NCI-H446 (cell line): ENCODE results near the gene CABLES2.

Source experiments
- DNase-seq, 2 experiments: peaks; one replicate each; lab custom pipeline; 2025; lab: John Stamatoyannopoulos, UW

Gene CABLES2

DNA sequence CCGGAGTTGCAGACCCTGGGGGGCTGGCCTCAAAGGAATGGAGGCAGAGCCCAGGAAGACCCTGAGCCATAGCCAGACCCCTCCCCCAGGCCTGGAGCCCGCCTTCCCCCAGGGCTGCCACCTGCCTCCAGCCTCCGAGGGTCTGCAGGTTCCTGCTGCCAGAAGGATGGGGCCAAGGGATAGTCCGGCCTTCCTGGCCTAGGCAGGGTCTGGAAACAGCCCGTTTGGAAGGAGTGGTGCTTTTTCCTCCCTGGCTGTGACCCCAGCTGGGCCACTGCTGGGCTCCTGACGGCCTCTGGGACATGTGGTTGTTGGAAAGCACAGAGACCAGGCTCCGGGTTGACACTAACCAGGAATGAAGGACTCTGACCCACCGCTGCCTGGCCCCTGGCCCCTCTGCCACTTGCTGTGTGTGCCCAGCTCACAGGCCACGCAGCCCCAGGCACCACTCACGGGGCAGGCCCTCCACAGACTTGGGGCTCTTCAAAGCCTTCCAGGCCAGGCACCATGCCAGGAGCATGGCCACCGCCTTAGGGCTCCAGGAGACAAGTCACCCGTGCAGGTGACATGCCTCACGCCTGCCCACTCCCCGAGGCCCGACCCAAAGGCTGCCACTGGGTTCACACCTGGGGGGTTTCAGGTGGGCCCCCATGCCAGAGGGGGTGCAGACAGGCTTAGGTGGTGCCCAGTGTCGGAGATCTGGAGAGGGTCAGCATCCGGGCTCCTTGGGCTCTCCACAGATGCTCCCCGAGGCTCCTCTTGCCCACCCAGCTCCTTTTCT is 36.1 kb downstream of the CABLES2 start:
- no peak for DNase-seq

GRCh38 chr20:62370115-62370806 is 36.8 kb downstream of the CABLES2 start:
- no peak for DNase-seq

GRCh38 chr20:62369815-62370114 is 37.3 kb downstream of the CABLES2 start:
- no peak for DNase-seq

- DNase-seq: no peak
These were observed 37.9 kb downstream of the CABLES2 start for GRCh38 chr20:62368976-62369814.

DNA sequence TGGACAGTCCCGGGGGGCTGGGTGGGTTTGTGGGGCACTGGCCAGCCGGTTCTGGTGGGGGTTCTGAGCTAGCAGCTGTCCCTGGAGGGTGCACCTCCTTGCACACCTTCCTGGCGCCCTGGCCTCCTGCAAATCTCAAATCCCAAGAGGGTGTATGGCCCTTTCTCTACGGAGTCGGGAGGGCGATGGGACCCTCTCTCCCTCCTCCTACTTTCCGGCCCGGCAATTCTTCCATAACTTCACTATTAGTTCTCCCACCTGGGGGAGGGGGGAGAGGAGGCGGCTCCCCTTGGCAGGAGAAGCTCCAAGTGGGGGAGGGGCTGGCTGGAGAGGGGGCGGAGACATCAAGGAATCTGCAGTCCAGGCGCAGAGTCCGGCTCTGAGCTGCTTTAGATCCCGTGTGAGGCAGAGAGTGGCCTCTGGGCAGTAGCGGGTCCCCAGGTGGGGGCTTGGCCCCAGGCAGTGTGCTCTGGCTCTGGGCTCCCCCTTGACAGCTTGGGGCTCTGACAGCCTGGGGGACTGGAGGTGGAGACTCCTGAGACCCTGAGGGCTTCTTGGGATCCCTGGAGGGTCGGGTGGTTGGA is 38.6 kb downstream of the CABLES2 start:
- no peak for DNase-seq

GRCh38 chr20:62367633-62368391 is 39.3 kb downstream of the CABLES2 start:
- DNase-seq: peak; percentile 55 to 91

- peak in 1 of 2 experiments; percentile 60 for DNase-seq
These were observed 39.9 kb downstream of the CABLES2 start, which contains the start of gene LAMA5 for GRCh38 chr20:62367136-62367632. Gene LAMA5, minus strand, starts transcription at chr20:62367312. Its CDS starts 67 bp downstream, at chr20:62367245.

DNA sequence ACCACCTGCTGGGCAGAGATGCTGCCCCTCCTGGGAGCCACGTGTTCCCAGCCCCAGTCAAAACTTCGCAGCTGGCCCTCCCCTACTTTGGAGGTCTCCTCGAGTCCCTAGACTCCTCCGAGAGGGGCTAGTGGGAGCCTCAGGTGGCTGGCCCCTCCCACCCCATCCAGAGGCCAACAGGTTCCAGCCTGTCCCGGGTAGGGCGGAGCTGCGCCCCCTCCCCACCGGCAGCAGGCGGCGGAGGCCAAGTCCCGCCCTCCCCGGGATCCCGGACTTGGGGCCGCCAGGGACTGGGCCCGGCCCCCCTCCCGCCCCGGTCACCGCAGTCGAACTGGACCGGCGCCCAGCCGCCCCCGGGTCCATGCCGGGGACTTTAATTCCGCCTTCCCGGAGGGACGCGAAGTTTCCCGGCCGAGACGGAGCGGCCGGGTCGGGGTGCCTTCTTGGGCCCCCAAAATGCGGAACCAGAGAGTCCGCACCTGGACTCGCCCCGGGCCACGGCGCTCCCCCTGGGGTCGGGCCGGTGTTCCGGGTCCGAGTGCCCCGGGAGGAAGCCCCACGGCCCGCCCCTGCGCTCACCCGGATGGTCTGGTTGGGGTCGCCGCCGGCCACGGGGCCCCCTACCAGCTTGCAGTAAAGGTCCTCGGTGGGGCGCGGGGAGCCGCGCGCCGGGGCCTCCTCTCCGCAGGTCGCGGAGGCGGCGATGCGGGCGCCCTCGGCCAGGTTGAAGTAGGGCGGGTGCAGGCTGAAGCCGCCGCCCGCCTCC is 40.5 kb downstream of the CABLES2 start:
- no peak for DNase-seq

GRCh38 chr20:62365814-62366369 is 41.2 kb downstream of the CABLES2 start:
- peak in 1 of 2 experiments; percentile 52 for DNase-seq

DNA sequence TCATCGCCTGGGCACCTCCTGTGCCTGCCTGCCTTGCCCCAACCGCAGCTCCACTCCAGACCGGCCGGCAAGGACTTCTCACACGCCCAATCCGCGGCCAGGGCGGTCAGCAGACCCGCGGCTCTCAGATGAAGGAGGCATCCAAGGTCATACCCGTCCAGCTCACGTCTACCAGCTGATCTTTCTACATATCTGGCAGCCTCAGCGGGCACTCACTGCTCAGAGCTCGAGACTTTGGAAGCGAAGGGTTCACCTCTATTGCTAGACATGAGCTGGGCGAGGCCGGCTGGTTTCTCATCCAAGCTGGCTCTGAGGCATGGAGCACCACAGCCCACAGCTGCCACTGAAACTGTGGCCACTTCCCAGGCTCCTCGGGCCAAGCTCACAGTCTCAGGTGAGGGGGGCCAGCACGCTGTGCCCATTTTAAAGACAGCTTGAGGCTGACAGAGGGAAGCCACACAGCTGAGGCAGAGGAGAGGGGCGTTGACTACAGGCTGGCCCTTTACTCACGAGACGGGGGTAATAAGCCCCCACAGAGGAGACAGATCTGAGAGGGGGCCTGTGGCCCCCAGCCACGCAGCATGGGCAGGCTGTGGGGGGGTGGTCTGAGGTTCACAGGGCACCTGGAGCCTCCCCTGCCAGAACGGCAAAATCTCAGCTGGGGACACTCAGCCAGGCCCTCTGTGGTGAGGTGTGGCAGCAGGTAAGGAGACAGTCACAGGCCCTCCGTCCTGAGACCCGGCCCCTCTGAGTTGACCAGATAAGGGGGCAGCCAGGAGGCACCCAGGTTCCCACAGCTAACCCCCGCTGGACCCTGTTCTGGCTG is 42.0 kb downstream of the CABLES2 start:
- DNase-seq: peak in 1 of 2 experiments; percentile 60

GRCh38 chr20:62363920-62364851 is 42.9 kb downstream of the CABLES2 start:
- DNase-seq: no peak

- DNase-seq: peak; percentile 59 to 80
These were observed 43.8 kb downstream of the CABLES2 start for GRCh38 chr20:62362991-62363919.

DNA sequence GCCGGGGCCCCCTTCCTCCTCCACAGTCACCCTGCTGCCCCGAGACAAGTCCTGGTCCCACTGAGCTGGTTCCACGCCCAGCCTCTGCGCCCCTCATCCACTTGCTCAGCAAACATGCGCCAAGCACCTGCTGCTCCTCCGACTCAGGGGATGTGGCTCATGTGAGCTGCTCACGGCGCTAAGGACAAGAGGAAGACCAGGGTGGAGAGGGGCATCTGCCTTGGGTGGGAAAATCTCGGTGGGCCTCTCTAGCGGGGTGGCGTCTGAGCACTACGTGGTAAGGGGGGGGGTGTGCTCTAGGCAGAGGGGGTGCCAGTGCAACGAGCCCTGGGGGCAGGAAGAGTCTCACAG is 44.5 kb downstream of the CABLES2 start:
- DNase-seq: no peak

GRCh38 chr20:62361799-62362589 is 45.1 kb downstream of the CABLES2 start:
- no peak for DNase-seq

DNA sequence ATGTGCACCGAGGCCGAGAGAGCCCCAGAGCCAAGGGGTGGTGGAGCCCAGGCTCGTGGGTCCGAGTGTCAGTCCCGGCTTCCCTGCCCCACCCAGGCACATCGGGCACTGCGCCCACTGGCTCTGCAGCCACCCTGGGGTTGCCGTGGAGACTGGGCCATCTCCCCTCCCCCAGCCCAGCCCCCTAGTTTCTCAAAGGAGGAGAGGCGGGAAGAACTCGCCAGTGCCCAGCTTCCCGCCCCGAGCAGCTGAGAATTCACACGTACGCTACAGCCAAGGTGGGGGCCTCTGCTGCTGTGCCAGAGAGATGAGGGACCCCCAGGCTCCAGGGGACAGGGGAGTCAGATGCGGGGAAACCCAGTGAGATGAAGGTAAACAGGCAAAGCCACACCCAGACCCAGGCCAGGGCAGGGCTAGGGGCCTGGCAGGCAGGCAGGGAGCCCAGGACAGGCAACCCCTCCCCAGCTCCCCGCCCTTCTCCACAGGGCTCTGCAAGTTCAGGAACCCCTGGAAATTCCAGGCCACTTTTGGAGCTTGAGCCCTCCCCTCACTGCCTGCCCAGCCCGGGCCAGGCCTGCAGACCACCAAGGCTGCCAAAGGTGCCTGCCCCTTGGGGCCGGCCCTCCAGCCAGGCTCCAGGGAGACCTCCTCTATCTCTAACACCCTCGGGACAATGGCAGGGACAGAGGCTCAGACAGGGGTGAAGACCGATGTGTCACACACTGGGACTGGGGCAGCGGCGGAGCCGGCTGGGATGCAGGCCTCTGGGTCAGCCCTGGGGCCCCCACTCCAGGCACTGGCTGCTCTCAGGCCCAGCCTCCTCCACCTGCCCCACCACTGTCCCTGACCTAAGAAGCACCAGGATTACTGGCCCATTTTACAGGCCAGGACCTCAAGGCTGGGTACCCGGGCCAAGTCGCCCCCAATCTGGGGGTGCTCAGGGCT is 46.0 kb downstream of the CABLES2 start:
- DNase-seq: peak; percentile 35 to 78
